Ovary (tissue), 9 donors: ENCODE measurements around the gene COL23A1. TPM values are rescaled to one million over a fixed set of nuclear protein-coding genes. Genes with fewer than 3 reads are reported as not detected.

Experiments
- DNase-seq, 5 donors: peaks; one replicate each; pipeline ENCODE4 v3.0.0-alpha.2; 2019 to 2020
- H3K27ac ChIP-seq, 2 donors: fragments of 200-600 bp; one replicate each; pipeline versions ENCODE4 v1.5.1 to v1.8.0; 2019 to 2022
- H3K27me3 ChIP-seq: fragments of 200-600 bp; one replicate; pipeline ENCODE4 v1.8.0; 2022
- H3K36me3 ChIP-seq: fragments of 200-600 bp; sonication (generic); one replicate; pipeline ENCODE4 v1.5.1; 2019
- H3K4me1 ChIP-seq: one replicate; pipeline ENCODE4 v1.8.1; 2013; ENCODE audit warnings: mild to moderate bottlenecking, moderate library complexity; ENCODE audit not compliant: insufficient read depth
- H3K4me3 ChIP-seq: fragments of 200-600 bp; sonication (generic); one replicate; pipeline ENCODE4 v1.5.1; 2017
- H3K9me3 ChIP-seq, 2 donors: fragments of 200-600 bp in 1 of 2; sonication (generic) in 1 of 2; one replicate each; pipeline versions ENCODE4 v1.5.1 to v1.8.1; 2013 to 2019; ENCODE audit warnings: mild to moderate bottlenecking in 1 of 2, moderate library complexity in 1 of 2
- CTCF ChIP-seq, 3 donors: fragments of 450-650 bp in 2 of 3; fragments of 200-600 bp in 1 of 3; IDR thresholded peaks; one replicate each; pipeline versions ENCODE4 v1.5.1 to v1.8.0; 2016 to 2022; ENCODE audit warnings: antibody characterized with exemption in 3 of 3, mild to moderate bottlenecking in 1 of 3
- EP300 ChIP-seq: sonication (generic); formaldehyde crosslinking; IDR thresholded peaks from one replicate; pipeline ENCODE4 v1.6.1; 2017; ENCODE audit warnings: antibody characterized with exemption
- POLR2A ChIP-seq: fragments of 450-650 bp; IDR thresholded peaks from one replicate; pipeline ENCODE4 v1.6.1; 2017; ENCODE audit warnings: antibody characterized with exemption, mild to moderate bottlenecking, moderate library complexity
- WGBS, 3 donors: extraction: QIAGEN DNeasy Blood & Tissue Kit in 1 of 3; methylation state at CpG; one replicate each; pipeline versions ENCODE4 v1.1.5 to v1.1.7; 2013 to 2017; 5-methylcytosine and 5-hydroxymethylcytosine counted together
- intact Hi-C, 4 donors: fragments of 100-400 bp; cut with DNase I; formaldehyde crosslinking; loops; one replicate each; pipeline versions ENCODE4 v1.11.0 to v1.15.1; 2022 to 2023
- polyA plus RNA-seq, 2 donors: library from polyadenylated mRNA; stranded (reverse); fragments of 200-250 nt in 1 of 2; fragments of 350-450 nt in 1 of 2; fragmentation: Illumina TruSeq in 1 of 2; extraction: RNeasy Lipid Tissue Mini Kit (QIAGEN cat#74804) in 1 of 2; gene quantifications; one replicate each; pipeline ENCODE4 v1.2.3, GENCODE V29; 2013 to 2014
- total RNA-seq, 7 donors: library from RNA; depleted of rRNA in 2 of 7; stranded (reverse); fragments of >200 nt in 2 of 7; fragmentation: NEBNext Ultra II Directional in 3 of 7; extraction: Animal tissue kit (Norgen Biotek cat#: 25700) in 3 of 7; gene quantifications; one replicate each; pipeline versions ENCODE4 v1.1.0 to v1.2.4, GENCODE V29; 2016 to 2023
- donor health status: DM: no; HTN: no; CAD: no; lungs with moderate emphysema.
- donor health status: DM: no; HTN: no; CAD: no.
- donor health status: Bipolar disorder and iron deficiency.
- donor health status: DM: yes; HTN: yes; CAD: no.
- donor health status: DM: no; HTN: no; CAD: no.
- donor health status: DM: yes; HTN: yes; CAD: no.

COL23A1 gene
- total and polyA plus RNA-seq, 9 donors: 0.13 to 0.92 (median 0.39) TPM; not detected in 1

- TF ChIP-seq POLR2A (no peak), EP300 (no peak), CTCF (IDR thresholded peaks at IDR 0.05) (no peak)
- Histone ChIP-seq H3K27me3 (no peaks in the 10 kb centered on the region), H3K4me1 (no peaks in the 10 kb centered on the region), H3K9me3 (no peaks in the 10 kb centered on the region), H3K27ac (no peak overlapping the region), H3K4me3 (no peak overlapping the region), H3K36me3 (no peaks in the 10 kb centered on the region)
- no peak for DNase-seq
- intact Hi-C loops: no loop called here
- 69 to 81% (median 76%) methylated on average over 9 of the region's 9 CpGs for WGBS, 3 donors
Observed at GRCh38 chr5:178355671-178356070, 234.5 kb downstream of the COL23A1 start.

DNA sequence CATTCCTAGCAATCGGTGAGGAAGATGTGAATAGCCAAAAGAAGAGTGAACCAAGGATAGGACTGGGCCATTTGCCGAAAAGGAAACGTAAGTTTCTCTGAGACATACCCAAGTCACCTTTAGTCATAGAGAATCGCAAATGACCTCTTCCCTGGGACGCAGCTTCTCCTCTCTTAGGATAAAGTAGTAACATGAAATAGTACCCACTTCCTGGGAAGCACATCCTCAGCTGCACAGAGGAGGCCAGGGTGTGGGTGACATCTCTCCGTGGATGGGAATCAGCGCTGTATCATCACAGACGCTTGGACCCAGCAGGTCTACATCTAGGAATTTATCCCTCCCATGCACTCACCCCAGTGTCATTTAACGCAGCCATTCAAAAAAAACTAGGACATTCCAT is 236.7 kb downstream of the COL23A1 start:
- DNase-seq: no peak
- intact Hi-C loops: no loop called here
- H3K4me3 ChIP-seq: no peak overlapping the region
- H3K27me3 ChIP-seq: no peaks in the 10 kb centered on the region
- 75 to 82% (median 76%) methylated on average over 9 of the region's 9 CpGs for WGBS, 3 donors
- TF ChIP-seq EP300 (no peak), POLR2A (no peak), CTCF (IDR thresholded peaks at IDR 0.05) (no peak)
- H3K27ac ChIP-seq: no peak overlapping the region
- no peaks in the 10 kb centered on the region for H3K9me3 ChIP-seq
- H3K36me3 ChIP-seq: no peaks in the 10 kb centered on the region
- no peaks in the 10 kb centered on the region for H3K4me1 ChIP-seq

DNA sequence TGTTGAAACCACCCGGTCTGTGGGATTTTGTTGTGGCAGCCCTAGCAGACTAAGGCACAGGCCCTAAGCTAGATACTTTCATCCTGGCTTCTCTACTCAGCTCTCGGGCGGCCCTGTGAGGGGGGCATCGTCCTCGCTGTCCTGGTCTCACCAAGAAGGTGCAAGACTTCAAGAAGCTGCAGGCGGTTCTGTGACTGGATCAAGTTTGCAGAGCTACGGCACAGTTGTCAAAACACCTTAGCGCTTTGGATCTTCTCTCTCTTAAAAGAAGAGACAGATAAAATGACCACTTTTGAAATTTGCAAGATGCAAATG is 238.2 kb downstream of the COL23A1 start:
- Histone ChIP-seq H3K36me3 (no peaks in the 10 kb centered on the region), H3K4me1 (no peaks in the 10 kb centered on the region), H3K27me3 (no peaks in the 10 kb centered on the region), H3K9me3 (no peaks in the 10 kb centered on the region), H3K27ac (no peak overlapping the region), H3K4me3 (no peak overlapping the region)
- 92 to 94% (median 94%) methylated on average over 8 of the region's 8 CpGs for WGBS, 3 donors
- TF ChIP-seq EP300 (no peak), CTCF (IDR thresholded peaks at IDR 0.05) (no peak), POLR2A (no peak)
- intact Hi-C loops: no loop called here
- DNase-seq: no peak

DNA sequence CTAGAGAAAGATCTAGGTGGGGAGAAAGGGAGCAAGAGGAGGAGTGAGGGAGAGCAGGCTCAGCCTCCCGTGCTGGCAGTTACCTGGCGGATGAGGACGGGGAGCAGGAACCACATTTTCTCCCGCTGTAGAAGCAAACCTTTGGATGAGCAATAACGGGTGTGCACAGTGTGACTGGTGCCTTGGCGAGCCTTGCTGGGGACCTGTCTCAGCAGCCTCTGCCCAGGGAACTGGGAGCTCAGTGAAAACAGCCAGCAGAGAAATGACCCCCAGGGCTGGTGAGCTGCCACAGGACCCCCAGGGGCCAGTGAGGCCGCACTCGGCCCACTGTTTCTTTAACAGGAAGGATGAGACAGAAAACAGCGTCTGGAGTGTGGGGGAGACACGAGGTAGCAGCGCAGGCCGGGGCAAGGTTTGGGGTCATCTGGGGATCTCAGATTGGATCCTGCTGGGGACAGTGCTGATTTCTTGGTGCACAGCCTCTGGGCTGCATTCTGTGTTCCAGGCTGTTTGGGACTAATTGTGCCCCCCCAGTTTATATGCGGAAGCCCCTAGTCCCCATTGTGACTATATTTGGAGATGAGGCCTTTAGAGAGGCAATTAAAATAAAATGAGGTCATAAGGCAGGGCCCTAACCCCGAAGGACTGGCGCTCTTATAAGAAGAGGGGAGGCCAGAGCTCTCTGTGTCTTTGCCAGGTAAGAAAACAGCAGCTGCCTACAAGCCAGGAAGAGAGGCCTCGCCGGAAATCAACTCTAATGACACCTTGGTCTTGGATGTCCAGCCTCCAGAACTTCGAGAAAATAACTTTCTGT is 238.8 kb downstream of the COL23A1 start:
- no peaks in the 10 kb centered on the region for H3K27me3 ChIP-seq
- WGBS, 3 donors: 80 to 82% (median 82%) methylated on average over 18 of the region's 18 CpGs
- H3K27ac ChIP-seq: no peak overlapping the region
- DNase-seq: no peak
- no peaks in the 10 kb centered on the region for H3K4me1 ChIP-seq
- intact Hi-C loops: no loop called here
- no peaks in the 10 kb centered on the region for H3K36me3 ChIP-seq
- H3K9me3 ChIP-seq: no peaks in the 10 kb centered on the region
- TF ChIP-seq EP300: no peak
- no peak for TF ChIP-seq CTCF (IDR thresholded peaks at IDR 0.05)
- TF ChIP-seq POLR2A: no peak
- no peak overlapping the region for H3K4me3 ChIP-seq
